DMS114 treated with DMSO at 0.1 percent for 48 hours (cell line): ENCODE measurements around the gene MS4A1.
"Not testable (repeated sequence)": the region's sequence is repeated elsewhere in the genome, so short reads cannot be mapped to it uniquely, and the experiment has no call there.

Source experiments
- DNase-seq: peaks from one replicate; lab custom pipeline; 2025; ENCODE audit not compliant: unreplicated experiment; lab: John Stamatoyannopoulos, UW

MS4A1 gene

GRCh38 chr11:60502221-60502775, 46.7 kb downstream of the MS4A1 start:
- no peak for DNase-seq

GRCh38 chr11:60504219-60504905, 48.7 kb downstream of the MS4A1 start:
- no peak for DNase-seq

DNA sequence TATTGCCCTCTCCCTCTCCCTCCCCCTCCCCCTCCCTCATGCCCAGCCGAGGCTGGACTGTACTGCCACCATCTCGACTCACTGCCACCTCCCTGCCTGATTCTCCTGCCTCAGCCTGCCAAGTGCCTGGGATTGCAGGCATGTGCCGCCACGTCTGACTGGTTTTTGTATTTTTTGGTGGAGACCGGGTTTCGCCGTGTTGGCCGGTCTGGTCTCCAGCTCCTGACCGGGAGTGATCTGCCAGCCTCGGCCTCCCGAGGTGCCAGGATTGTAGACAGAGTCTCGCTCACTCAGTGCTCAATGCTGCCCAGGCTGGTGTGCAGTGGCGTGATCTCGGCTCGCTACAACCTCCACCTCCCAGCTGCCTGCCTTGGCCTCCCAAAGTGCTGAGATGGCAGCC, 54.0 kb downstream of the MS4A1 start:
- not testable (repeated sequence) for DNase-seq

DNA sequence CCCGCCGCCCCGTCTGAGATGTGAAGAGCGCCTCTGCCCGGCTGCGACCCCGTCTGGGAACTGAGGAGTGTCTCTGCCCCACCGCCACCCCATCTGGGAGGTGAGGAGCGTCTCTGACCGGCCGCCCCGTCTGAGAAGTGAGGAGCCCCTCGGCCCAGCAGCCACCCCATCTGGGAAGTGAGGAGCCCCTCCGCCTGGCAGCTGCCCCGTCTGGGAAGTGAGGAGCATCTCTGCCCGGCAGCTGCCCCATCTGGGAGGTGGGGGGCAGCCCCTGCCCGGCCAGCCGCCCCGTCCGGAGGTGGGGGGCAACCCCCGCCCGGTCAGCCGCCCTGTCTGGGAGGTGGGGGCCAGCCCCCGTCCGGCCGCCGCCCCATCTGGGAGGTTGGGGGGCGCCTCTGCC, 54.6 kb downstream of the MS4A1 start:
- DNase-seq, result not testable (repeated sequence)

GRCh38 chr11:60511393-60511792, 55.7 kb downstream of the MS4A1 start:
- DNase-seq, result no peak

GRCh38 chr11:60512651-60513225, 57.1 kb downstream of the MS4A1 start:
- no peak for DNase-seq

DNA sequence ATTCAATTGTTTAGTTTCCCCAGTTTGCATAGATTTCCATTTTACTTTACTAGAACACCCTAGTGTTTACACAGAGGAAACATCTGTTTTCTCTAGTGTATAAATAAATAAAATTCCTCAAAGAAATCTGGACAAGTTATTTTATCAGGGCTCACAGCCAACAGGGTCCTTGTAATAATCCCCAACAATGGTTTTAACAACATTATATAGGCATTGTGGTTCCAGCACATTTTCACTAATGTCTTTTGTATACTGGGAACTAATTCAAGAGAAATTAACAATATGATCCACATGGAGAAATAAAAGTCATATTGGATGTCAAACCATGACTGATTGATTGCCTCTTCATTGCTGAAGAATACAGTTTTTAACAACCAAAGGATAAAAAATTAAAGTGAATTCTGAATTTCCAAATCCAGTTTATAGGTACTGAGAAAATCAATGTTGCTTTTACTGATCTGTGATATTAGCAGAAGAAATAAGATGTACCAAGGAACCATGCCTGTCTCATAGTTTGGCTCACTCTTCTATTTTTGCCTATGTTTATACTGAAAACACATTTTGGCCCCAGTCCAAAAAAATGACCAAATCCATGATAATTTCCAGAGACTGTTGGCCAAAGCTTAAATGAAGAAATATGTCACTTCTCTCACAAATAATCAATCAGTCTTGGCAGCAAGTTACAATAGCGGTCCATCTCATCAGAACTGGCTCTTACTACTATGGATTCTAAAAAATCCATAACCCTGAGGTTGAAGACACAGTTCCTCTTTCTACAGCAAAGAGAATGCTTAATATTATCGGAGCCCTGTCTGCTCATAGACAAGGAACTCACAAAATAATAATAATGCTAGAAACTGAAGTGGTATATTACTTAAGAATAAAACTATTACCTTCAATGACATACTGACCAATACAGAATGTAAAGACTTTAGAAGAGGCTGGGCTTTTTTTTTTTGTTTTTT, 58.1 kb downstream of the MS4A1 start:
- DNase-seq, result no peak

DNA sequence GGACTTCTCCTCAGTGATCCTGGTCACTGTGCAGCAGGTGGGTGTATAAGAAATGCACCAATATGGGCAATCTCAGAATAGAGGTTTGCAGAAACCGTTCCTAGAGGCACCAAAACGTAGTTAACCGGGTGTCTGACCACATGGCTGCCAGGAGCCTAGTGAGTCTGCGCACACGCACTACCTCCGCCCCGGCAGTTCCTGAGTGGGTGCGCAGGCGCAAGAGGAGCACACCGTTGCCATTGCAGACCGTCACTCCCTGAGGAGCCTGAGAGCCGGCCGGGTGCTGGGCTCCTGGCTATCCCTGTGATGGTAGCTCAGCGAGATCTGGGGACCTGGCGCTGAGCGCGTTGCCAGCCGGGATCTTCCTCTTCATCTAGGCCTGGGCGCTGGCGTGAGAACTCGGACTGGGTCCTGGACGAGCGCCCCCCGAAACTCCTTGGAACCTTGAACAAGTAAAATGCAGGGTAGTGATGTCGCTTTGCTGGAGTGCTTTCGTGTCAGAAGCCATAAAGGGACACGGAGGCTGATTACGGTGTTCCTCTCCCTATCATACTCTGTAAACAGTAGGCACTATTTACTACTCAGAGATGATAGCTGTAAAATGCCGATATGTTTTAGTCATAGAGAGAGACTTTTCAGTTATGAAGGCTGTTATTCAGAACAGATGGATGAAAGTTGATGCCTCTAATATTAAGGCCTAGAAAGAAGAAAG, 59.7 kb downstream of the MS4A1 start, which contains the start of gene MS4A13:
Gene MS4A13, plus strand, starts transcription at position 249 of the 712 bp plus-strand sequence. CDS start 2,692 bp downstream, outside the sequence.
- no peak for DNase-seq
